T-helper 9 cell (primary cell): ENCODE data around the gene USP32.
"Not testable (repeated sequence)": the region's sequence is repeated elsewhere in the genome, so short reads cannot be mapped to it uniquely, and the experiment has no call there.

Experiments used
- DNase-seq: peaks from one replicate; pipeline ENCODE4 v3.0.0-alpha.2; 2020

Gene USP32

DNA sequence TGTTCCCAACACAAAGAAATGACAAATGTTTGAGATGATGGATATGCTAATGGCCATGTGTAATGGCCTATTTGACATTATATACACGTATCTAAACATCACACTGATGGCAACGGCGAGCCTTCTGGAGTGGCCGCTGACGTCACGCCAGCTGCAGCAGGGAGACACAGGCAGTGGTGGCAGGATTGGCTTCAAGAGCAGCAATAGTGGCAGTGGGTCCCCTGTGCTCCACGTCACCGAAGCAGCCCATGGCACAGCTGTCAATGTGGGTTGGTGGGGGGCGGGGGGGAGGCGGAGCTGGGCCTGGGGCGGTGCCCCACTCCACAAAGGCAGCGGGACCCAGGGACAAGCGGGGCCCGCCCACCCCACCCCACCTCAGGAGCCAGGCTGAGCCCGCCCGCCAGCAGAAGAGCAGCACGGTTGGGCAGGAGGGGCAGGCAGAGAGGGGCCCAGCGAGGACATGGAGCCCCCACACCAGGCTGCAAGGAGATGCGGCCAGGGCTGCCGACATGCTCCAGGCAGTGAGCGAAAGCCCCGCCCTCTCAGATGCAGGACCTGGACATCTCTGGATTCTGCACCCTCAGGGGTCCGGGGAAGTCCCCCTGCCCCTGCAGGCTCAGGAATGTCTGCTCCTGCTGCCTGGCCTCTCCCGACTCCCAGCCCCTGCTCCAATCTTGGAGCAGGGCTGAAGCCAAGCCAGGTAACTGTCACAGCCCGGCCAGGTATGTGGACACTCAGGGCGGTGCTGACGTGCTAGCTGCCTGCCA, 64.6 kb downstream of the USP32 start:
- DNase-seq = no peak

DNA sequence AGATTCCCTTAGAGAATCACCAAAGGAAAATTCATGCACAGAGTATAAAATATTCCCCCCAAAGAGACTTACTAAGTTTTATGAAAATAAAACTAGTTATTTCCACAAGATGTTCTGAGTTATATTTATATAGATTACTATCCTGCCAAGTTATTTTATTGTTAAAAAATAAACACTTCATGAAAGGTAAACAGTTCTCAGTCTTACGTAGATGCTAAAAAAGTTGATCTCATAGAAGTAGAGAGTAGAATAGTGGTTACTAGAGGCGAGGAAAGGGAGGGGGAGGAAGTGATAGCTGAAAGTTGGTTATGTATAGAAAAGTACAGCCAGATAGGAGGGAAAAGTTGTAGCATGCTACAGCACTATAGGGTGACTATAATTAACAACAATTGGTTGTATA, 65.2 kb downstream of the USP32 start:
- DNase-seq = no peak

DNA sequence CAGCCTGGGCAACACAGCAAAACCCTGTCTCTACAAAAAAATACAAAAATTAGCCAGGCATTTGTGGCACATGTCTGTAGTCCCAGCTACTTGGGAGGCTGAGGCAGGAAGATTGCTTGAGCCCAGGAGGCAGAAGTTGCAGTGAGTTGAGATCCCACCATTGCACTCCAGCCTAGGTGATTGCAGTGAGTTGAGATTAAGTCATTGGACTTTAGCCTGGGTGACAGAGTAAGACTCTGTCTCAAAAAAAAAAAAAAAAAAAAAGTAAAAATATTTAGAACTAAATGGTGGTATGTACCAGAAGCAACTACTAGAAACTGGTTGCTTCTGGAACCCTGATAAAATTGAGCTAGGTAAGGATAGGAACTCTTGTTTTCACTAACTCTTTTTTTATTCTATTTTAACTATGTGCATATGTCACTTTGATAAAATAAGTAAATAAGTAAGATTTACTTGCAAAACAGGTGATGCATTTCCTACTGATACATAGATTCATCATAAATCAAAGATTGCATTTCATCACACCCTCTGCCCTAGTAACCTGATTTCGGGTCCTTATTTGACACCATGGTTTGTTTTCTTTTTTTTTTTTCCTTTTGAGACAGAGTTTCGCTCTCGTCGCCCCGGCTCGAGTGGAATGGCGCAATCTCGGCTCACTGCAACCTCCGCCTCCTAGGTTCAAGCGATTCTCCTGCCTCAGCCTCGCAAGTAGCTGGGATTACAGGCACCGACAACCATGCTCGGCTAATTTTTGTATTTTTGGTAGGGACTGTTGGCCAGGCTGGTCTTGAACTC, 66.0 kb downstream of the USP32 start:
- DNase-seq = no peak

DNA sequence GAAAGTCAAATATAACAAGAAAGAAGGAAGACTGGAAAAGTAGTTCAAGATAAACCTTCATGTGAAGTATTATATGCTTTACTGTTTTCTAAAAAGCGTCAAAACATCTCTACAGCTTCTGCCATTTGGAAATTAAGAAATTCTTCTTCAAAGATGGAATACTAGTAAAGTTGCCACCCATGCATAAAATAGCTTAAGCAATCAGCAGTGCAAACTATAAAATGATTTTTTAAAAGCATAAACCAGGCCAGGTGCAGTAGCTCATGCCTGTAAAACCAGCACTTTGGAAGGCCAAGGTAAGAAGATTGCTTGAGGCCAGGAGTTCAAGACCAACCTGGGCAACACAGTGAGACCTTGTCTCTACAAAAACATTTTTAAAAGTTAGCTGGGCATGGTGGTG, 68.2 kb downstream of the USP32 start:
- no peak for DNase-seq

DNA sequence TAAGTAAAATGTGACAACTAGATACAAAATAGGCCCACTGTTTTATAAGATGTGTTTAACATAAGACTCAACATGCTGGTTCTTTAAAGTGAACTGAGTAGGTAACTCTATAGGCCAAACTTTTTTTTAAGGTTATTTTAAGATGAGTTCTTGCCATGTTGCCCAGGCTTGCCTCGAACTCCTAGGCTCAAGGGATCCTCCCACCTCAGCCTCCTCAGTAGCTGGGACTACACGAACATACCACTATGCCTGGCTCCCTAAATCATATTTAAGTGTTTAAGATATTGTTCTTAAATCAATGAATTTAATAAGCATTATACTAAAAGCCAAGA, 69.9 kb downstream of the USP32 start:
- DNase-seq = no peak

DNA sequence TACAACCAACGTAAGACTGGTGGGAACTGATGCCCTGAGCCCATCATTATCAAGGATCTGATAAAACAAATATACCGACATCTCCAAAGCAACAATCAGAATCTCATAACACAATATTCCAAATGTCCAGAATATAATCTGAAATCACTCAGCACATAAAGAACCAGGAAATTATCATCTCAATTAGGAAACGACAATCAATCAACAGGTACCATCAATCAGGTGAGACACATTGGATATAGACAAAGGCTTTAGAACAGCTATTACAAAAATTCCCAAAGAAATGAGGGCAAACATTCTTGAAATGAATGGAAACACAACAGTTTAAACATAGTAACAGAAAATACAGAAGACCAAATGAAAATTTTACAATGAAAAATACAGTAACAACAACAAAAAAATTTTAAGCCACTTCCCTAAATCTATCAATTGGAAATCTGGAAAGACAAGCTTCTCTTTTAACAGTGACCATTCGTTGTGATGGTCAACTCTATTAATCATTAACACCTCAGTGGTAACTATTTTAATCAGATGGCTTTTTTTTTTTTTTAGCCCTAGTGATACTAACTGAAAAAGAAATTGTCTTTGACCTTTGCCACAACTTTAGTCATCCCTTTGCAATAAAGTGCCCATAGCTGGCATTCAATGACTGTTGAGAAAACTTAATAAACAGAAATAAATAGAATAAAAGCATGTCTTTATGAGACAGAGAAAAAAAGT, 70.4 kb downstream of the USP32 start:
- DNase-seq = no peak

DNA sequence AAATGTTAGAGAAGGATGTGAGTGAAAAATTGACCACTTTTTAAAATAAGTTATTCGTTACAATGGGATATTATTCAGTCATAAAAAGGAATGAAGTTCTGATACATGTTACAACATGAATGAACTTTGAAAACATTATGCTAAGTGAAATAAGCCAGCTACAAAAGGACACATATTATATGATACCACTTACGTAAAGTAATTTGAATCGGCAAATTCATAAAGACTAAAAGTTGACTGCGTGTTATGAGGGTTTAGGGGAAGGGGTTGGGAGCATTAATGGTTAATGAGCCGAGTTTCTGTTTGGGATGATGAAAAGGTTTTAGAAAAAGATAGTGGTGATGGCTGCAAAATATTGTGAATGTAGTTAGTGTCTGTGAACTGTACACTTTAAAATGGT, 73.1 kb downstream of the USP32 start:
- no peak for DNase-seq

DNA sequence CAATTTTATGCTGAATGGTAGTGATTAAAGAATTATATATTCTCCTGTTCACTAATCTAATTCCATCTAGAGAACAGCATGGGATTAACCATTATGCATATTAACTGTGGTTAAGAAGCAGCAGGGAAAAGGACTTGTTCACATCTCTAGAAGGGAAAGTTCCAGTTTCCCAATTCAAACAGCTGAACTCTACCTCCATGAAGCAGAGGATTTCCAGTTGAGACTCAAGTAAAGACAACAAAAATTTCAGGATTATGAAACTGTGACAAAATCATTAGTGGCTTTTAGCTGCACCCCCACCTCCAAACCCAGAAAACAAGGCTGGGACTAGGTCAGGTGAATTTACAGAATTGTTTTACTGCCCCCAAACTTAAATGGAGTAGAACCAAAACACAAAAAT, 73.6 kb downstream of the USP32 start:
- DNase-seq = no peak

DNA sequence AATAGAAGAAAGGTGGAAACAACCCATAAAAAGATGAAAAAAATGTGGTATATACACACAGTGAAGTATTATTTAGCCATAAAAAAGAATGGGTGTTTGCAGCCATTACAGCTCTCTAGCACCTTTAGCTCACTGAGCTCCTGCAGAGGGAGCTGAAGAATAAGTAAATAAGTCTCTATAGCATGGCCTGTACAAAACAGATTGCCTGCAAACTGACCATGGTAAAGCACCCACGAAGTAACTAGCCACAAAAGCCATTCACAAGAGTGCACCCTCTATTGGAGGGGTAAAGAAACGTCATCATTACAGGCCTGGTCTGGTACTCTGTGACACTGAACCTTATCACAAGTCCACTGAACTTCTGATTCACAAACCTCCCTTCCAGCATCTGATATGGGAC, 76.3 kb downstream of the USP32 start:
- DNase-seq = no peak

DNA sequence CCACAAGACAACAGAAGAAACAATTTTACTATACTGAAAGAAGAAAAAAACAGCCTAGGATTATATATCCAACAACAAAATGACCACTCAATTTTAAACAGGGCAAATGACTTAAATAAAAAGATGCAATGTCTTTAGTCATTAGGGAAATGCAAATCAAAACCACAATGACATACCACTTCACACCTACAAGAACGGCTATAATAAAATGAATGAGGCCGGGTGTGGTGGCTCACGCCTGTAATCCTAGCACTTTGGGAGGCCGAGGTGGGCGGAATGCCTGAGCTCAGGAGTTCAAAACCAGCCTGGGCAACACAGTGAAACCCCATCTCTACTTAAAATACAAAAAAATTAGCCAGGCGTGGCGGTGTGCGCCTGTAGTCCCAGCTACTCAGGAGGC, 77.0 kb downstream of the USP32 start:
- not testable (repeated sequence) for DNase-seq

DNA sequence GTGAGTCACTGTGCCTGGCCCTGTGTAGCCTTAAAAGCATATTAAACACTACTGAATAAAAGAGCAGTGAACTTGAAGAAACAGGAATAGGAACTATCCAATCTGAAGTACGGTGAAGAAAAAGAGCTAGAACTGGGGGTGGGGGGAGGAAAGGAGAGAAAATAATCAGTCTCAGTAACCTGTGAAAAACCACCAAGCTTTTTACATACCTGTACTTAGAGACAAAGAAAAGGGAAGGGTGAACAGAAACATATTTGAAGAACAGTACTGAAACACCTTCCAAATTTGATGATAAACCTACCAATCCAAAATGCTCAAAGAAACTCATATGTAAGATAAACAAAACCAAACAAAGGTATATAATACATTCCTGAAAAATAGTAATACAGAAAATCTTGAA, 77.5 kb downstream of the USP32 start:
- DNase-seq = no peak

DNA sequence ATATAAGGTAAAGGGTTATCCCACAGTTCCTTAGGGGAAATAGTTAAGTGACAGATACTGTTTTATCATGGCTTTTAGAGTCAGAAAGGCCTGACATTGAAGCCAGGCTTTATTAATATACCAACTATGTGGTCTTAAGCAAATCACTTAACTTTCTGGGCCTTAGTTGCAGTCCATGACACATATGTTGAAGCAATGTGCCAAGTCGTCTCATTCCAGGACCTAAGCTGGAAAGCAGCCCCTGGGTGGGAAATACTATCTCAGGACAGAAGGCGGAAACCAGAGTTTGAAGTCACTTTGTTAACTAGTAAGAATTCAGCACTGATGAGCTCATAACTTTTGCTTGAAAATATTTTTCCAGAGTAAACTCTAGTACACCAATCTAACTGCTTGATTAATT, 80.0 kb downstream of the USP32 start:
- no peak for DNase-seq

DNA sequence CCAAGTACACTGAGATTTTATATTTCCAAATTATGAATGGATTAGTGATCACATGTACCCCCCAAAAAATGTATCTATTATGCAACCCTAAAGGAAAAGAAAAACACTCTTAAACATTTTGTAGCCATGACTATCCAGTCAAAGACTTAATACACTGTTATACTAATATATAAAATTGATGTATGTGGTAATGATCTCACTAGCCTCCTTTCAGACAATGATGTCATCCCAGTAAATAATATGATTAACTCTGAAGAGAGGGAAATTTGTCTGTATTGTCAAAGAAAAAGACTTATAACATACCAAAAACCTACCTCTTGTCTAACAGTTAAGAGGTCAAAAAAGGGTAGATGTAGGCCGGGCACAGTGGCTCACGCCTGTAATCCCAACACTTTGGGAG, 80.7 kb downstream of the USP32 start:
- DNase-seq = no peak

DNA sequence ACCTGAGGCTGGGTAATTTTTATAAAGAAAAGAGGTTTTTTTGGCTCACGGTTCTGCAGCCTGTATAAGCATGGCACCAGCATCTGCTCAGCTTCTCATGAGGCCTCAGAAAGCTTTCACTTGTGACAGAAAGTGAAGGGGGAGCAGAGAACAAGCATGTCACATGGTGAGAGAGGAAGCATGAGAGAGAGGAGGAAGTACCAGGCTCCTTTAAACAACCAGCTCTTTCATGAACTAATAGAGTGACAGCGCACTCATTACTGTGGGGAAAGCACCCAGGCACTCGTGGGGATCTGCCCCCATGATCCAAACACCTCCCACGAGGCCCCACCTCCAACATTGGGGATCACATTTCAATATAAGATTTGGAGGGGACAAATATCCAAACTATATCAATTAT, 86.8 kb downstream of the USP32 start:
- DNase-seq = no peak

DNA sequence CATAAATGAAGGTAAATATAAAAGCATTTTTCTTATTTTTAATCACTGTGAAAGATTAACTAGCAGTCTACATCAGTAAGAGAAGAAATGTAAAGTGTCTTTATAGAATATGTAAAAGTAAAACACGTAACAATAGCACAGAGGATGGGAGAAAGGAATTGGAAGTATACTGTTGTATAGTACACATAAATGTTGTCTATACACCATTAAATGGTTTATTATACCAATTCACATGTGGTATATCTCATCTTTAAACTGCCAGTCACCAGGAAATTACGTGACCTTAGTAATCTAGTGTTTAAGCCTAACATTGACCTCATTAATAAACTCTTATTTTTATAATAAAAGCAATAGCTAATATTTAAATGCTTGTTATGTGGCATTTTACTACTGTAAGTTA, 87.4 kb downstream of the USP32 start:
- DNase-seq = no peak

DNA sequence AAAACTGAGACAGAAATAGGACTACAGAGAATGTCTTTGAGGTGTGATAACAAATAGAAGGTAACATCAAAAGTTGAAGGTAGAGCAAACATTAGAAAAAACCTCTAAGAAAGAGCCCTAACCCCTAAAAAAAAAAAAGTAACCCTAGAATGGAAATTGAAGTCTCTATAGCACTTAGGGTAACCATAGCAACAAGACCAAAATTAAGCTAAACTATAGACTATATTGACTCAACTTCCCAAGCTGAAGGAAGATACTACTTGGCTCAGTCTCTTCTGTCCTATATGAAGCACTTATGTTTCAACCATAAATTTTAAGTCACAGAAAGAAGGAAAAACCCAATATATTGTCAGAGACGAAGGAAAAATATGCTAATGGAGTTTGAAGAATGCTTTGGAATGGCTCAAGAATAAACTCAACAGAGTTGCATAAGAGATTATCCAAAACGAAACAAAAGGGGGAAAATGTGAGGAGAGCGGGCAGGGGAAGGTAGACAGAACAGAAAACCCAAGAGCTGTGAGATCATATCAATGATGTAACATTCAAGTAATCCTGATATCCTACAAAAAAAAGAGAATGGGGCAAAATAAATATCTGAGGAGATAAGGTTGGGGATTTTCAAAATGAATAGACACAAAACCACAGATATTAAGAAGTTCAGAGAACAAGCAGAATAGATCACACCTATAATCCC, 88.4 kb downstream of the USP32 start:
- DNase-seq = no peak

DNA sequence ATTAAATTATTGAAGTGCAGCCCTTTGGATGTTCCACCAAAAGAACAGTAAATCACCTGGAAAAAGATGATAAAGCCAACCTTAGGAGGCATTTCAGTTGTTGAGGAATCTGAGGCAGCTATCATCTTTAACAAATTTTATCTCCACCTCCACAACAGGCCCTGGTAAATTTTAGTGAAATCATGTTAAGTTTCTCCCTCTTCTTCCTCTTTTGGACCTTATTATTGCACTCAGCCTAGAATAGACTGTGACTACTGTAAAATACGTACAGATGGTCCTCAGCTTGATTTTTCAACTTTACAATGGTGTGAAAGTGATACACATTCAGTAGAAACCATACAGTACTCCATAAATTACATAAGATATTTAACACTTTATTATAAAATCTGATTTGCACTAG, 90.3 kb downstream of the USP32 start:
- no peak for DNase-seq

DNA sequence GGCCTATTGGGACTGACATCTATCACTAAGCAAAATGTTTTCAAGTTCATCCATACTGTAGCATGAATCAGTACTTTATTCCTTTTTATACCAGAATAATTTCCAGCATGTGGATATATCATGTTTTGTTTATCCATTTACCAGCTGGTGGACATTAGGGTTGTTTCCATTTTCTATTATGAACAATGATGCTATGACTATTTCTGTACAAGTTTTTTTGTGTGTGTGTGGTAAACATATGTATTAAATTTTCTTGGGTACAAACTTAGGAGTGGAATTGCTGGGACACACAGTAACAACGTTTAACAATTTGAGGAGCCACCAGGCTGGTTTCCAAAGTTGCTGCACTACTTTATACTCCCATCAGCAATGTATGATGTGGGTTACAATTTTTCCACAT, 91.0 kb downstream of the USP32 start:
- DNase-seq = no peak

DNA sequence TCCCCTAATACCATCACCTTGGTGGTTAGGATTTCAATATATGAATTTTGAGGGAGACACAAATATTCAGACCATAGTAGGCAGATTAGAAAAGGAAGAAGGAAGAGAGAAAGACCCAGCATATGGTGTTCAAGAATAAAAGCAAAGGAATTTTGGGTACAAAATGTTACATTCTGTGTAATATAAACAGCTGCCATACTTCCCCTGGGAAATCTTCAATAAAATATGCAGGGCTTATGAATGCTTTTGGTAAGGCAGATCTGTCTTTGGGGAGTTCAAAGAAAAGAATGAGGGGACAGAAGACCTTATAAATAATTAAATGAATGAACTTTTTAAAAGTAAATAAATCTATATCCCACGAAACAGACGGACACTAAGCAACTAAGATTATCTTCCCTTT, 91.9 kb downstream of the USP32 start:
- DNase-seq = no peak

DNA sequence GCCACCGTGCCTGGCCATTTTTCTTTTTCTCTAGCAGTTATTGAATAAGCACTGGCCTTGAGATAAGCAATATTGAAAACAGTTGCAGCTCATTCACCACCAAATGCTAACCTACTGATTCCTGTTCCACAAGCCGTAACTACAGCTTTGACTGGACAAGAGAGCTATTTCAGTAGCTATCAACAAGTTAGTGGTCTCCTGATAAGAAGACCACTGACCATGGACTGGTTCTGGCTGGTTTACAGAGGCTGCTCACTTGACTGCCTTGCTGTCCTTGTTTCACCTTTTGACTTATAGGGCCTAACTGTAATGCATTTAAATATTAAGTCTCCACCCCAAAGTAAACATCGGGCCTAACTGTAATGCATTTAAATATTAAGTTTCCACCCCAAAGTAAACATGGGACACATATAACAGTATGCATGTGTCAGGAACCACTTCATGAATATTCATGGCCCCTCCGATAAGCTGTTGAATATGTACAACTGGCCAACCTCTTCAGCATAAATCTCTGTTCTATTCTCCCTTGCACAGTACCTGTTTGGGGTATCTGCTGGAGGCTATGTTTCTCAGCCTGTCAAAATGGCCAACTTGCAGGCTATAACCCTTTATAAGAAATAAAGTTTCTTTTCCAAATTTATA, 94.1 kb downstream of the USP32 start:
- no peak for DNase-seq

DNA sequence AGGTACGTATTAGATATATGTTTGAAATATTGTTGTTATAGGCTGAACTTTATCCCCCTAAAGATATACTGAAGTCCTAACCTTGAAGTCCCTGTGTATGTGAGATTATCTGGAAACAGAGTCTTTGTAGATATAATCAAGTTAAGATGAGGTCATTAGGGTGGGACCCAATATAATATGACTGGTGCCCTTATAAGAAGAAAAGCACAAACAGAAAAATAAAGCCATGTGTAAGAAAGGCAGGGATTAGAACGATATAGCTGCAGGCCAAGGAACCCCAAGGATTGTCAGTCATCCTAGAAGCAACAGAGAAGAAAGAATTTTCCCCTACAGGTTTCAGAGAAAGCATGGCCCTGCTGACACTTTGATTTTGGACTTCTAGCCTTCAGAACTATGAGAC, 95.8 kb downstream of the USP32 start:
- DNase-seq = no peak

DNA sequence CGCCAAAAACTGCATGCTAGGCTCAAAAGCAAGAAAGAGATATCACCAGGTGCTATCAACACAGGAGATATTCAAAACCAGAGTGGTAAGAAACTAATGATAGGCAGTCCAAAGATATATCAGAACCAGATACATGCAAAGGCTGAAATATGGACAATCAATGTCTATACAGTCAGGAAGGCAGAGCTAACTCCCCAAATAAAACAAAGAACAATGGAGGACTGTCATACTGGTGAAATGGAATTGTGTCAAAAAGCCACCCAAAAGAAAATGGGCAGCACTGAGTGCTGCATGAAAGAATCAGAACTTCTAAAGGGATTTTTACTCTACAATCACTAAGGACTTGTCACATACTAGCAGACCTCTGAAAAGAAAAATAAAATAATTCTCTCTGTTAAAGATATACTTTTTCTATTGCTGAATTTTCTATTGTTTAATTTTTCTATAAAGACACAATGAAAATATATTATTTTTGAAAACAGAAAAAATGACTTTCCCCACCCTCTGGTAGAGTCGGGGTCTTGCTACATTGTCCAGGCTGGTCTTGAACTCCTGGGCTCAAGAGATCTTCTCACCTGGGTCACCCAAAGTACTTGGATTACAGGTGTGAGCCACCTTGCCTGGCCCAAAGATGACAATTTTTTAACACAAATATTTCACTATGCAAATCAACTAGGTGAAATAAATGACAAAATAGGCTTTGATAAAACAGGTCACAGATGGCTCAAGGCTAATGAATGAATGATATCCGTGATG, 98.2 kb downstream of the USP32 start:
- DNase-seq = no peak
